GM12878 (cell line): ENCODE data around the gene NCAPH2. TPM values are rescaled to one million over a fixed set of nuclear protein-coding genes. Genes with fewer than 3 reads are reported as not detected.
"Not testable (repeated sequence)": the region's sequence is repeated elsewhere in the genome, so short reads cannot be mapped to it uniquely, and the experiment has no call there.

Source experiments
- ATAC-seq: fragments of 200-7000 bp; cut with Tn5 transposase; 3 replicates; pipeline ENCODE4 v1.9.1; 2020; ENCODE audit warnings: mild to moderate bottlenecking, moderate library complexity
- BruUV-seq: library from RNA; stranded (reverse); fragments of 400-500 nt; replicated peaks from 2 replicates; lab custom pipeline; 2021; lab: Mats Ljungman, UMichigan
- CTCF ChIA-PET: fragments of 300-600 bp; sonication (Branson Sonifier 250); formaldehyde crosslinking; extraction: SDS; loops from one replicate; lab custom pipeline; 2021; ENCODE audit warnings: inconsistent platforms; lab: Yijun Ruan, JAX
- POLR2A ChIA-PET: fragments of 350-600 bp; formaldehyde crosslinking; extraction: SDS; loops from one replicate; lab custom pipeline; 2021; ENCODE audit warnings: inconsistent platforms; lab: Charles Lee
- RAD21 ChIA-PET: fragments of 300-600 bp; sonication (Branson Sonifier 250); formaldehyde crosslinking; loops from one replicate; lab custom pipeline; 2023; ENCODE audit warnings: antibody characterized with exemption; ENCODE audit not compliant: unreplicated experiment; lab: Charles Lee
- SMC1A ChIA-PET: fragments of 300-600 bp; sonication (Branson Sonifier 250); formaldehyde crosslinking; loops from one replicate; lab custom pipeline; 2023; ENCODE audit not compliant: unreplicated experiment, uncharacterized antibody; lab: Charles Lee
- DNase-seq: peaks from one replicate; pipeline ENCODE4 v3.0.0-alpha.2; 2011; ENCODE audit warnings: low read depth, low spot score
- FAIRE-seq: peaks from 3 replicates; lab custom pipeline; 2011; peaks lifted over from hg19 to GRCh38; lab: Jason Lieb, UNC
- H2AFZ ChIP-seq: 2 replicates; pipeline ENCODE4 v1.6.0; 2011; ENCODE audit warnings: low read depth, low read length, control low read depth; ENCODE audit not compliant: control insufficient read depth
- H3K27ac ChIP-seq: 2 replicates; pipeline ENCODE4 v1.5.1; 2011; ENCODE audit warnings: control low read depth; ENCODE audit not compliant: control insufficient read depth, insufficient read depth
- H3K27me3 ChIP-seq, 2 experiments: replicated peaks in 1 of 2; 2 replicates each; pipeline versions ENCODE4 v1.6.0 to v1.6.1; 2011; ENCODE audit warnings: low read length in 1 of 2; ENCODE audit not compliant: control insufficient read depth in 2 of 2, insufficient read depth in 2 of 2
- H3K36me3 ChIP-seq, 2 experiments: 2 replicates each; pipeline ENCODE4 v1.5.1; 2011; ENCODE audit warnings: low read length in 1 of 2; ENCODE audit not compliant: control insufficient read depth in 2 of 2, insufficient read depth in 2 of 2
- H3K4me1 ChIP-seq: 2 replicates; pipeline ENCODE4 v1.6.1; 2011; ENCODE audit warnings: mild to moderate bottlenecking, low read length, moderate library complexity, mixed read lengths; ENCODE audit not compliant: control insufficient read depth, insufficient read depth
- H3K4me2 ChIP-seq: 2 replicates; pipeline ENCODE4 v1.6.0; 2011; ENCODE audit warnings: control low read depth; ENCODE audit not compliant: control insufficient read depth, insufficient read depth
- H3K4me3 ChIP-seq: fragments of 200-600 bp; sonication (generic); 2 replicates; pipeline ENCODE4 v1.5.1; 2016
- H3K79me2 ChIP-seq: 2 replicates; pipeline ENCODE4 v1.6.0; 2011; ENCODE audit warnings: low read length; ENCODE audit not compliant: control insufficient read depth, insufficient read depth
- H3K9ac ChIP-seq: 2 replicates; pipeline ENCODE4 v1.8.0; 2011; ENCODE audit warnings: low read length, control low read depth, mixed read lengths; ENCODE audit not compliant: control insufficient read depth, insufficient read depth
- H3K9me3 ChIP-seq: replicated peaks from 3 replicates; pipeline ENCODE4 v1.5.1; 2011; ENCODE audit warnings: mild to moderate bottlenecking, low read length; ENCODE audit not compliant: control insufficient read depth, insufficient read depth
- H4K20me1 ChIP-seq: 2 replicates; pipeline ENCODE4 v1.6.0; 2011; ENCODE audit not compliant: control insufficient read depth, insufficient read depth
- ATF3 ChIP-seq: IDR thresholded peaks from 2 replicates; pipeline ENCODE4 v1.6.1; 2011; ENCODE audit warnings: low read depth, mild to moderate bottlenecking, low read length, moderate library complexity, borderline replicate concordance; ENCODE audit errors: extremely low read depth
- HDAC2 ChIP-seq: fragments of 200-600 bp; sonication (generic); IDR thresholded peaks from 2 replicates; pipeline ENCODE4 v1.6.1; 2017
- IKZF2 ChIP-seq, 2 experiments: fragments of 450-650 bp; IDR thresholded peaks; 2 replicates each; pipeline ENCODE4 v1.6.1; 2017; ENCODE audit warnings: mild to moderate bottlenecking in 2 of 2, moderate library complexity in 2 of 2
- JUNB ChIP-seq: IDR thresholded peaks from 2 replicates; pipeline ENCODE4 v1.6.1; 2016; ENCODE audit warnings: antibody characterized with exemption, mild to moderate bottlenecking
- RCOR1 ChIP-seq: conservative IDR thresholded peaks from 2 replicates; pipeline ENCODE4 v1.6.1; 2012; ENCODE audit warnings: low read depth, low read length, improper control_type of control experiment
- STAT3 ChIP-seq: IDR thresholded peaks from 2 replicates; pipeline ENCODE4 v1.6.1; 2011; ENCODE audit warnings: low read depth, low read length, improper control_type of control experiment
- TARDBP ChIP-seq: IDR thresholded peaks from 2 replicates; pipeline ENCODE4 v1.6.1; 2016; ENCODE audit warnings: borderline replicate concordance
- TCF12 ChIP-seq: IDR thresholded peaks from 2 replicates; pipeline ENCODE4 v1.6.1; 2011; ENCODE audit warnings: low read depth, mild to moderate bottlenecking, low read length
- ZBTB40 ChIP-seq: fragments of 450-650 bp; IDR thresholded peaks from 2 replicates; pipeline ENCODE4 v1.6.1; 2016; ENCODE audit warnings: mild to moderate bottlenecking, moderate library complexity, borderline replicate concordance
- WGBS: methylation state at CpG from one replicate; pipeline ENCODE4 v1.1.6; 2016; ENCODE audit warnings: low lambda C conversion rate; ENCODE audit not compliant: insufficient replicate concordance, insufficient coverage; ENCODE audit errors: missing lambda C conversion rate; 5-methylcytosine and 5-hydroxymethylcytosine counted together
- in situ Hi-C: fragments of 300-500 bp; cut with MboI; formaldehyde crosslinking; loops from 9 replicates; pipeline ENCODE4 v1.14.3; 2018; ENCODE audit warnings: mixed read lengths
- intact Hi-C: fragments of 100-400 bp; cut with micrococcal nuclease; formaldehyde crosslinking; loops from one replicate; pipeline ENCODE4 v1.14.2; 2022; ENCODE audit not compliant: unreplicated experiment
- polyA plus RNA-seq, 11 experiments: library from polyadenylated mRNA; depleted of rRNA in 4 of 11; unstranded in 6 of 11; stranded (reverse) in 5 of 11; fragments of >200 nt; fragmentation: Nextera tagmentation in 4 of 11; fragmentation: Illumina TruSeq in 1 of 11; extraction: Ambion mirVana in 4 of 11; extraction: Trizol in 1 of 11; gene quantifications; 1 replicate in 1 of 11; 2 replicates in 10 of 11; pipeline versions ENCODE4 v1.2.1 to v1.2.3, GENCODE V29; 2011 to 2016; ENCODE audit warnings: inconsistent platforms in 2 of 11, missing spikeins in 2 of 11, low read depth in 1 of 11
- total RNA-seq, 4 experiments: library from RNA; depleted of rRNA in 3 of 4; stranded (reverse); fragments of >200 nt in 3 of 4; fragmentation: Illumina TruSeq in 1 of 4; extraction: Trizol in 1 of 4; gene quantifications; 2 replicates each; pipeline versions ENCODE4 v1.2.1 to v1.2.3, GENCODE V29; 2013 to 2021
- TF ChIP-seq, protein P1 (sequence below): IDR thresholded peaks from 2 replicates; pipeline ENCODE4 v1.6.1; 2011; ENCODE audit warnings: low read depth, low read length, improper control_type of control experiment, borderline replicate concordance

NCAPH2 gene
- total and polyA plus RNA-seq, 10 of the 15 experiments (the other 5 are each of a cell fraction or from before 2014, with no cell fraction given) = 5.0 to 110 (median 59.9) TPM

DNA sequence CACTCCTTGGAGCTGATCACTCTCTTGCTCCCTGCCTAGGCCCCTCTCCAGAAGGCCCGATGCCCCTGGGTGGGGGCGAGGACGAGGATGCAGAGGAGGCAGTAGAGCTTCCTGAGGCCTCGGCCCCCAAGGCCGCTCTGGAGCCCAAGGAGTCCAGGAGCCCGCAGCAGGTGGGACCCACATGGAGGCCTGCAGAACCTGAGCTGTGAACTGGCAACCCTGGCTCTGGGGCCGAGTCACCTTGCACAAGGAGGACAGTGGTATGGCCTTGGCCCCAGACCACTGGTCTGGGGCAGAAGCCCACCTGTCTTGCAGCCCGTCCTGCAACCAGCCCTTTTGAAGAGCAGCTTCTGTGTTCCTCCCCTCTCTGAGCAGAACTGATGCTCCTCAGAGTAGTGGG lies 11.1 kb downstream of the NCAPH2 start (continued):
- TF ChIP-seq ZBTB40 (no peak), RCOR1 (no peak), STAT3 (no peak), TARDBP (no peak), HDAC2 (no peak), IKZF2 (IDR thresholded peaks at IDR 0.05) (no peak), TCF12 (no peak), ATF3 (no peak), JUNB (no peak)
- TF ChIP-seq, protein P1, sequence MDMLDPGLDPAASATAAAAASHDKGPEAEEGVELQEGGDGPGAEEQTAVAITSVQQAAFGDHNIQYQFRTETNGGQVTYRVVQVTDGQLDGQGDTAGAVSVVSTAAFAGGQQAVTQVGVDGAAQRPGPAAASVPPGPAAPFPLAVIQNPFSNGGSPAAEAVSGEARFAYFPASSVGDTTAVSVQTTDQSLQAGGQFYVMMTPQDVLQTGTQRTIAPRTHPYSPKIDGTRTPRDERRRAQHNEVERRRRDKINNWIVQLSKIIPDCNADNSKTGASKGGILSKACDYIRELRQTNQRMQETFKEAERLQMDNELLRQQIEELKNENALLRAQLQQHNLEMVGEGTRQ = no peak
- TF ChIP-seq, all 136 proteins: peak for 0

GRCh38 chr22:50520184-50520583 lies 12.2 kb downstream of the NCAPH2 start:
- WGBS = 93% methylated on average over 8 of the region's 8 CpGs
- H4K20me1 ChIP-seq, POLR2A ChIA-PET, H3K4me1 ChIP-seq, SMC1A ChIA-PET, intact Hi-C loops, H3K27me3 ChIP-seq, H3K27ac ChIP-seq, H3K9ac ChIP-seq, BruUV-seq, DNase-seq, in situ Hi-C loops, ATAC-seq, H3K9me3 ChIP-seq, CTCF ChIA-PET, H3K4me3 ChIP-seq, H3K4me2 ChIP-seq, FAIRE-seq, H2AFZ ChIP-seq, RAD21 ChIA-PET: not testable (repeated sequence)
- Histone ChIP-seq H3K36me3 (peaks cover 5 to 53% of the 10 kb centered on the region in 2 experiments; a peak in 3 of 4 replicates), H3K79me2 (peaks cover 16% of the 10 kb centered on the region)
